Nucleus accumbens (tissue), 56 donors: ENCODE measurements around the gene FOXN3.

ENCODE experiments used
- DNase-seq, 56 donors: peaks; one replicate each; lab custom pipeline; 2025; lab: John Stamatoyannopoulos, UW

Gene FOXN3

DNA sequence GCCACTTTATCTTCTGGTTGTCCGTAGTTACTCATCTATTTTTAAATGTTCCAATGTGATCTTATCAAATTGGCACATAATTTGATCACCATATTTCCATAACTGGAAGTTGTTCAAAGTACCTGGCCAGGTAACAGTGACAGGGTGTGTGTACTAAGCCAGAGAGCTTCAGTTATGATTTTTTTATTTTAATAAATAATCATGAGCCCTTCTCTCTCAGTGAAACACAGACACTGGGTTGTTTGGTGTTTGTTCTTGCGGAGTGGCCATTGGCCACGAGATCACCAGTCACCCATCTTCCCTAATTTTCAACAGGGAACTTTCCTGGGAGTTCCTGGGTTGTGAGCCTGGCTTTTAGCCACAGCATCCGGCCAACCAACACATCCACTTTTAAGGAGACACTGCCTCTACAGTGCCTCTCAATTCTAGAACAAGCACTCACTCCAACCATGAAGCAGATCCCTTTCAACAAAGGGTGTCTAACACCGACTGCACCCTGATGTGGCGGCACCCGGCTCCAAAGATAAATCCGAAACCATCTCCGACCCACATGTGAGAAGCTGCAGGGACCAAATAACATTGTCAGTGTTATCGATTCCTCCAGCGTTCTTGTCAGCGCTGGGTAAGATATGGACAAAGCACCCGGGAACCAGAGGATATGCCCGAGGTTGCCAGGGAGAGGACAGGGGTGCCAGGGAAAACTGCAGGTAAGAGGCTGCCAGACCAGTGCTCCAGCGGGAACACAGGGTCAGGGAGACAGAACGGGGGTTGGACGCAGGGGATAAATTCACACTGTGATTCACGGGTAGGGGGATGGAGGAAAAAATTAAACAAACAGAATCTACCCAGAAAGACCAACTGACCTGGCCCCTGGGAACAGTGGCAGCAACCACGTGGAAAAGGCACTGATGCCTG, 49.9 kb downstream of the FOXN3 start:
- peak in 1 of 56 donors; percentile 4 for DNase-seq

DNA sequence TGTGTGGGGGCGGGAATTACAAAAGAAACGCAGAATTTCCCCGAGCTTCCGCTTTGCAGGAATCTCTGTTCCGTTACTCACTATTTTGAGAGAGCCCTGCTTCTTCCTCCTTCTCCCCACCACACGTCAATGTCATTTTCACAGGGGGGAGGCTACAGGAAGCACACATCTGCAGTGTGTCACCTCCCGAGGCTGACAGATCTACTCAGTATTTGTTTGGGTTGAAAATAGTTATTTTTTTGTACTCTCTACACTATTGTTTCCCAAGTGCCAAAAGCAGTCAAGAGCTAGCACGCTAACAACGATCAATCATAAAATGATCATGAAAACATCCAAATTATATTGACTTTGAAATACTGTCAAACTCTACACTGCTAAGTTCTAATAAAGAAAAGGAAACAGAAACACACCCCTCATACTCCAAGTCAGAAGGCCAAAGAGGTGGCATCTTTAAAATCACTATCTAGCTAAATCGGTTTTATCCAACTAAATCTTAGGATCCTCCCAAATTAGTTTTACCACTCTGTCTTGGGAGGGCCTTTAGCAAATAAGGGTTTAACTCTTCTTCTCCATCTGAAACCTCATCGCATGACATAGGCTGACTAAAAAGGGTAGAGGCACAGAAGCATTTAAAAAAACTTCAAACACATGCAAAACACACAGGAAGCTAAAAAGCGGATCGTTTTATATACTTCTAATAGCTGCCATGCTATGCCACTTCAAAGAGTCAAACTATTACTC, 51.8 kb downstream of the FOXN3 start:
- DNase-seq = peak in 24 of 56 donors; percentile 5 to 66 (median 28)

DNA sequence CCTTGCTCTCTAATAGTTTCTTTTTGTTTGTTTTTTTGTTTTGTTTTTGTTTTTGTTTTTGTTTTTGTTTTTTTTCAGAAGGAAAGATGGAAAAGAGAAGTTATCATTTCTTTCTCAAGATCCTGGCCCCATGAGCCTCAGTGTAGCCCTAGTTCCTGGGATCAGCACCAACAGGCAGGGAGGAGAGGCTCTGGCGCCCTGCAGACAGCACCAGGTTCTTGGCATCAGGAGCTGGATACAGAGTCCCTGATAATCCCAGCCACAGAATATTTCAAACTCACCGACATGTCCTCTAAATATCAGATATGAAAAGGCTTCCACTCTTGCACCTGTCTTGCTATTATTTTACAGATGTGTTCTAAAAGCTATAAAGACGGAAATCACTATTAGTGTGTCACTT, 52.7 kb downstream of the FOXN3 start:
- DNase-seq = no peak

DNA sequence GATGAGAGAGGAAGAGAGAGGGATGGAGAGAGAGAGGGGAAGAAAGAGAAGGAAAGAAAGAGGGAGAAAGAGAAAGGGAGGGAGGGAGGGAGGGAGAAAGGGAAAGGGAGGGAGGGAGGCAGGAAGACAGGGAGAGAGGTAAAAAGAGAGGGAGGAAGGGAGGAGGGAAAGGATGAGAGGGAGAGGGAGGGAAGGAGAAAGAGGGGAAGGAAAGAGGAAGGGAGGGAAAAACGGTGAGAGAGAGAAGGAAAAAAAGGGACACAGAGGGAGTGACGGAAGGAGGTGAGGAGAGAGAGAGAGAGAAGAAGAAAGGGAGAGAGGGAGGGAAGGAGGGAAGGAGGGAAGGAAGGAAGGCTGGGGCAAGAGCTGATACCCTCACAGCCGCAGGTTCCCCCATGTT, 56.8 kb downstream of the FOXN3 start:
- DNase-seq = no peak

DNA sequence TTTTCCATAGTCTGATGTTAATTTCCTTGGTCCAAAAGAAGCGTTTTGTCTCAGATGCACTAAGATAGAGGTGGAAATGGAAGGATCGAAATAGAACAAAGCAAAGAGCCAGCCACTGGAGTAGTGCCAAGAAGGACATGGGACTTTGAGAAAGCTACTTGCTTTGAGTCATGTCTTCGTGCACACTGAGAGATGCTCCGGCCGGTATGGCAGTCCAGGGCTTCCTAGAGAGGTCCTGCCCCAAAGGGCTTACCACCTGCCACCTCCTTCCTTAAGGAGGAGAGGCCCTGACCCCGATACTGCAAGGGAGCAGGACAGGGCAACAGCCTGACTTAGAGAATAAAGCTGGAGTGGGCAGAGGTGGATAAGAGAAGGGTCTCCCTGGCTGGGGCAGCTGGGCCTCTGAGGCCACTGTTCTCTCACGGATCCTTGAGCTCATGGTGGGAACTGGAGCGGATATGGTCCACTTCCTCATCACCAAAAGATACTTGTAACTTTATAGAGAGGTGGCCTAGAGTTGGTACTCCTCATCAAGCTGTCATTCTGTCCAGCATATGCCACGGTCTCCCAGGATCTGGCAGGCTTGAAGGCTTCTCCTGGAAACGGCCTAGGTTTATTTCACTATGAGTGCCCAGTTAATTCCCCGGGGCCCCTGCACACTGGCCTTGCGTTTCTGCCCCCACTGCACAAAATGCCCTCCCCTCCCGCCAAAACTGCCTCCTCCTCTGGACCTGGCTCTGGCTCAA, 57.4 kb downstream of the FOXN3 start:
- peak in 3 of 56 donors; percentile 15 to 25 (median 21) for DNase-seq

DNA sequence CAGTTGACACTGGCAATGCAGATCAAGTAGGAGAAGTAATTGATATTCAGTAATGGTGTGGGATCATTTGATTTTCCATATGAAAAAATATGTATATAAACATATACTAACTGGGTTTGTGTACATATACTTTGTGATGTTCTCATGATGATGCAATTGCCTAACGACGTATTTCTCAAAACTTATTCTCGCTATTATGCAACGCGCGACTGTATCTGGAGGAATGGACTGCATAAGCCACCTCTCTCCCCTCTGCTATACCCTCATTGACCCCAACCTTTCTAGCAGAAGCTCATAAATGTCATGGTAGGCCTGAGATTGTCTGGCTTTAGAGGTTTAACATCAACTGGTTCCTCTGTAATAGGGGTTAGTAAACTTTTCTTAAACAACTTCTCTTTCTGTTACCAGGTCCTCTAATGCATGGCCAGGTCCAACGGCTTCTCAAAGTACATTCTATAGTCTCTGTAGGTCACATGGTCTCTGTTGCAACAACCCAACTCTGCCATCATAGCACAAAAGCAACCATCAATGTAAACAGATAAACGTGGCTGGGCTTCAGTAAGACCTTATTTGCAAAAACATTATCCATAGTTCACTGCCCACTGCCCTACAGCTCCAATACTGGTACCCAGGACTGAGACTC, 59.3 kb downstream of the FOXN3 start:
- DNase-seq = no peak

DNA sequence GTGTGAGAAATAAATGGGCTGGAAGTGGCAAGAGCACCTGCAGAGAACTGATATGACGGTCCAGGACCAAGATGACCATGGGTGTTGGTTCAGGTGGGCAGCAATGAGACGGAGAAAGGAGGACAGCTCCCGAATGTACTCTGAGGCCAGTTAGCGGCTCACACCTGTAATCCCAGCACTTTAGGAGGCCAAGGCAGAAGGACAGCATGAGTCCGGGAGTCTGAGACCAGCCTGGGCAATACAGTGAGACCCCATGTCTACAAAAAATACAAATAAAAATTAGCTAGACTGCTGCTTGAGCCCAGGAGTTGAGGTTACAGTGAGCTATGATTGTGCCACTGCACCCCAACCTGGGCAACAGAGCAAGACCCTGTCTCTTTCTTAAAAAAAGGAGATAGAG, 60.1 kb downstream of the FOXN3 start:
- DNase-seq = no peak

DNA sequence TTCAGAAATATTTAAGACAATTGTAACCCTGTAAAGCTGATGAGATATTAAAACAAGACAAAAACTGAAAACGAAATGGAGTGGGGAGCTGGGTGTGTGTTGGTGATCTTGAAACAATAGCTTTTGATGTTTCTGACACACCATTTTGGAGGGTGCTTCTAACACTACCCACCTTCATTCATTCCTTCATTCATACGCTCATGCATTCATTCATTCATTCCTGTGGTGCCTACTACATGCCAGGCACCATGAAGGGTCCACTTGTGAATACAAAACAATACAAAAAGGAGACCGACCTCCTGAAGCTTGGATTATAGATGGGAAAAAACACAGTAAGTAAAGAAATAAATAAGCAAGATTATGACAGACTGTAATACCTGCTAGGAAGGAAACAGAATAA, 60.5 kb downstream of the FOXN3 start:
- no peak for DNase-seq

DNA sequence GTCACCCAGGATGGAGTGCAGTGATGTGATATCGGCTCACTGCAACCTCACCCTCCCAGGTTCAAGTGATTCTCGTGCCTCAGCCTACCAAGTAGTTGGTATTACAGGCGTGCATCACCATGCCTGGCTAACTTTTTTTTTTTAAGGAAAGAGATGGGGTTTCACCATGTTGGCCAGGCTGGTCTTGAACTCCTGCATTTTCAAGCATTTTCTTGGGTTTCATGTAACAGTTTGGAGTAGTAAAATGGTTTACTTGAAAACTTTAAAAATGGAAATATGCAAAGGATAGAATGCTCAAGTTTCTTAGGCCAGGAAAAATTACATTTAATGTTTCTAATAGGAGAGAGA, 63.3 kb downstream of the FOXN3 start:
- DNase-seq = no peak

DNA sequence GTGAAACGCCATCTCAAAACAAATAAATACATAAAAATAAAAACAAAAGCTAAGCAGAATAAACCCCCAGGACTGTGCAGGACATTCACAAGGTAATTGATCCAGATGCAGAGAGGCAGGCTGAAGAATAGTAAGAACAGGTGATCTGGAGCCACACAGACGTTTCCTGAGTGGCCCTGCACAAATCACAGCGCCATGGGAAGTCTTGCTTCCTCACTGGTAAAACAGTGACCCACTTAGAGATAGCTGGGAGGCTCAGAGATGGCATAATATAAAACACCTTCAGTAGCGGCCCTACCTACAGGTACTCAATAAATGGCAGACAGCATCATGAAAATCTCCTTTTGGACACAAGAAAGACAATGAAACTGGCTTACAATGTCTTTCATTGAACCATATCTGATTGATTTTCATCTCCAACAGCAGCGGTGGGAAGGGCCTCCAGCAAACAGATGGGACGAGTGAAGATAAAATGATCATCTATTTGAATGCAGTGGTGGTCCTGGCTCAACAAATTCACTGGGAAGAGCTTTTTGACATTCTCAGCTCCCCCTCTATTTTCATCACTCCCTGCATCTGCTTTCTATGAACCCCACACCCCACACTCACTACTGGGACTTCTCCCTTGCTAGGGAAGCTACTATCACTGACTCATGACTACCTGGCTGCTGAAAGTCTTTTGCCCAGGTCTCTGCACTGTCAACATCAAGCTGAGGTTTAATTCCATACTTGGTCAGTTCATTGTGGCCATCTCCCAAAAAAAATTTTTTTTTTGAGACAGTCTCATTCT, 63.9 kb downstream of the FOXN3 start:
- DNase-seq = no peak

DNA sequence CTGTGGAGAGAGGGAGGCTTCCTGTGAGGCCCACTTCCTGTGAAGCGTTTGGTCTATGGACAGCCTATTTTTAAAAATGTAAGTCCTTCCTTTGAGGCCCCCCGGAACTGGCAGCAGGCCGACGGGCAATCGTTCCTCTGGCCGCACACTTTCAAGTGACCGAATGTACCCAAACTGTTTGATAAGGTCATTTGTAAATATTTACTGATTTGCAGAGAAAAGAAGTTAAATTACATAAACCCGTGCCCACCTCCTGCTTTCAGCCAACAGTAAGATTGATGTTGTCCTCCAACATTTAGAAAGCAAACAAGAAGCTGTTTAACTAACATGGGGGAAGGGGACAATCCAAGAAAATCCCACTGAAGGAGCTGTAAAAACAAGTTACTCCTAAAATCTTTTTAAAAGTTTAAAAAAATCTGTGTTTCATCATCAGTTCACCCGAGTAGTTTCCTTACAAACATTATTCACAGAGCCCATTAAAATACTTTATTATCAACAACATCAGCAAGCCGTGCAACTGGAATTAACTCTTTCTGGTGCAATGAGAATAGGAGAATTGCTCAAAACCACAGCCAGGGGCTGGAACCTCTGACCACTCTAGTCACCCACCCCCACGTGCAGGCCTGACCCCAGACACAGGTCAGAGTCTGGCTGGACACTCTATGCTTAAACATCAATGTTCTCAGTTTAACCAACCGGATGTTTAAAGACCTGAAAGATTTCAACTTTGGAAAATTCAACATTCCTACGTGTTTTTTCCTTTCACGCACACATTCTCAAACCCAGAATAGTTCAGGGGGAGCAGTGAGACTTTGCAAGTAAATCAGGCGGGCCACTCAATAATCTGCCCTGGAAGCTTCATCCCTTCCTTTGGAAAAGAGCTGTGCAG, 65.3 kb downstream of the FOXN3 start:
- no peak for DNase-seq

DNA sequence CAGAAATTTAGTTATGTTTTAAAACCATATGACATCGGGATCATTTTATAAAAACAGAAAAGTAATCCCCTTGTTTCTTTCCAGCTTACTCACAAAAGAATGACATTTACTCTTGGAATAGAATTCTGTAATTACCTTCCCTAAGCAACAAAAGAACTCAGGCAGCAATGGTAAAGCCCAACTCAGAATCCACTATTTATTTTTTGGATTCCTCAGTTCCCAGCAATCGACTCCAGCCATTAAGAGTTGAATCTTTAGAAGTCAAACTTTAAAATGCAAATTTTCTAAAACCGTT, 65.9 kb downstream of the FOXN3 start:
- DNase-seq = no peak

DNA sequence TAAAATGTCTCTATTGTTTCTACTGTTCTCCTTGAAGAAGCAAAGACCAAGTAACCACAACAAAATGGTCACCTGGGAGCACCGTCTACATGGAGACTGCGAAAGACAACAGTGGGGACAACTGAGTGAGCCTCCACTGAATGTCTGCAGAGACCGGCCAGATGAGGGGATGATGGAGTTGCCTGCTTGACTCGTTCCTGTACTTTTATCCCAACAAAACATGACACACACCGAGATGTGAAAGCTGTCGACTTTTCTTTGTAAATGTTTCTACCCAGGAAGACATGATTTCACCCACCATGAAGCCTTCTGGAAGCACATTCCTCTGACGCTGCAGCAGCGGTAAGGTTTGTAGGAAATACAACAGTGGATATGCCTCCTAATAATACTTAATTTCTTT, 66.9 kb downstream of the FOXN3 start:
- no peak for DNase-seq

DNA sequence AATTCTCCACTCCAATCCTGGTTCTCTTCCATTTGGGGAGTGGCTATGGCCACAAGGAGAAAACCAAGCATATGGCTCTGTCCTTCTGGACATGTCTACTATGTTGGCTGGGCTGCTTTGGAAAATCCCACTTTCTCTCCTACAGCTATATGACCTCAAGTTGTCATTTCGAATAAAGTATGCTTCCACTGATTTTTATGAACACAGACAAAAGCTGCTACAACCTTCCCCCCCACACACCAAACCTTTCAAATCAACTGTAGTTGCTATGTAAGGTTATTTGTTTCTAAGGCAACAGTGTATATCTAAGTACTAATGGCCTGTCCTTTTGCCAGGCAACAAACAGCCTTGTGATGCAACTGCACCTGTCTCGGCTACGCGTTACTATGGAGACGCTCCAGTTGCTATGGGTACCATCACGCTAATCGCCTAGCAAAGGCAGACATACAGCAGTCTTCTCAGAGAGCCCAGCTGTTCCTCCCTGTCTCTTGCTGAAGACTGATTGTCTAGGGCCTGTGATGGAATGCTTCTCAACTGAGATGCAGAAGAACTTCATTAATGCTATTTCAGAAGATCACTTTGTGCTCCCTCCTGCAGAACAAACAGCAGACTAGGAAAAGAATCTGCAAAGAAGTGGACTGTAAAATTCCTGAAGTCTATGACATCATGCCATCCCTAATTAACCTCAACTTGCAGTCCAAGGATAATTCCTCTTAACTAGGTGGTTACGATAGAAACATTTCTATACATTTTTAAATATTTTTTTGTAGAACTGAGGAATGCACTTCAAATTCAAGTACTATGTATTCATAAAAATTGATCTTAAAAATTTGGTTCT, 67.6 kb downstream of the FOXN3 start:
- DNase-seq = peak in 46 of 56 donors; percentile 14 to 92 (median 54)

DNA sequence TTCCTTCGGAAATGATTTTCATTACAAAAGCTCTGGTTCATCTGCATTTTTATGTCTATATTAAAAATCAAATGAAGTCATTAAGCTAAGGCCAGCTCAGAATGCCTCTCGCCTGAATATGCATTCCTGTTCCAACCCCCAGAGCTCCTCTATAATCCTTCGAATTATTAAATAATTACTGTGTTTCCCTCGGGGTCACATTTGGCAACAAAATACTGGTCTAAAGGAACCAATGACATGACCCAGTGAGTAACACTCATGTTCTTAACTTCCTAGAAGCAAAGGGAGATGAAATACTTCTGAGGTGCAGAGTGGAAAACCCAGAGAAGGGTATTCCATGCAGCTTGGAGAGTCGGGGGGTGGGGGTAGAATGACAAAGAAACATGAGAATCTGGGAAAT, 68.3 kb downstream of the FOXN3 start:
- no peak for DNase-seq

DNA sequence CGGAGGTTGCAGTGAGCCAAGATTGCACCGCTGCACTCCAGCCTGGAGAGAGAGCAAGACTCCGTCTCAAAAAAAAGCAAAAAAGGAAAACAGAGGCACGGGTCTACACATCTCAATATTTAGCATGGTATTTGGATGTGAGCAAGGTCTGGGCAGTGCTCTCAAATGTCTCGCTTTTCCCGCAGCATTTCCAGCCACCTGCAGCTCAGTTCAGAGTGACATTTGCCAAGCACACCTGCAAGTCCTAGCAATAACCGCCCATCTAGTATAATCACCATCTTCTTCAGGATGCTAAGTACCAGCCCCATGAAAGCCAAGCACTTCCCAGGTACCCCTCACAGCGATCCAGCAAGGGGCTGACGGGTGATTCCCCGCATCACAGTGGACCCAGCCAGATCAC, 69.1 kb downstream of the FOXN3 start:
- no peak for DNase-seq

DNA sequence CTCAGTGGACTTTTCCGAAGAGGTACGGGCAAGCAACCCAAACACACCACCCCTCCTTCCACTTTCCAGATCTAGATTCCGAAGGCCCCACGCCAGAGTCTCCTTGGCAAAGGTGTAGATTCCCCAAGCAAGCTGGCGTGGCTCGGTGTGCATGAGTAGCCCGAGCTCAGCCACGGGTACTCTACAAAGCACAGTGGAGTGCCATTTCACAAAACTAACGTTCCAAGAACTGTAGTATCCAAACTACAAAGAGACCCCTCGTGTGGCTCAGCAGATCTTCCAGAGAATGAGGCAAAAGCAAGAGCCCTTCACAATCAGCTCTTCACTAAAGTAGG, 72.1 kb downstream of the FOXN3 start:
- DNase-seq = peak in 9 of 56 donors; percentile 3 to 32 (median 15)

DNA sequence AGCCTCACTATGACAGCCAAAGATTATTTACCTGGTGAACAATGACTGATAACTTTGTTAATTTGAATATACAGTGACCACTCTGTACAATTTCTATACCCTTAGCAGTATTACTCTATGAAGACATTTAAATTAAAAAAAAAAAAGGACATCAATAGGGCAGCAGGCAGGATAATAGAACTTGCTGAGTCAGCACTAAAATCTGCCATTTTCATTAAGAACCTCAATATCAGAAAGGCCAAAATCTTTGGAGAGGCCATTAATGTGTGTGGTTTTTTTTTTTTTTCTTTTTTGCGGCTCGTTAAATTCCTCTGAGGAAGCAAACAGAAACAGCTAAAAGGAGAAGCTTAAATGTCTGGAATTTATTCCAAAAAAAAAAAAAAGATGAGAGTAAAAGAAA, 73.7 kb downstream of the FOXN3 start:
- no peak for DNase-seq
